HEK293 (cell line): ENCODE measurements around the gene CHN1.

Experiments used
- YY1 ChIP-seq: fragments of 450-650 bp; formaldehyde crosslinking; IDR thresholded peaks from 2 replicates; pipeline ENCODE4 v1.5.1; 2018; ENCODE audit warnings: missing biosample characterization, missing genetic modification characterization
- ZNF23 ChIP-seq: fragments of 450-650 bp; formaldehyde crosslinking; IDR thresholded peaks from 2 replicates; pipeline ENCODE4 v1.5.1; 2016; ENCODE audit warnings: missing biosample characterization, missing genetic modification characterization, borderline replicate concordance

DNA sequence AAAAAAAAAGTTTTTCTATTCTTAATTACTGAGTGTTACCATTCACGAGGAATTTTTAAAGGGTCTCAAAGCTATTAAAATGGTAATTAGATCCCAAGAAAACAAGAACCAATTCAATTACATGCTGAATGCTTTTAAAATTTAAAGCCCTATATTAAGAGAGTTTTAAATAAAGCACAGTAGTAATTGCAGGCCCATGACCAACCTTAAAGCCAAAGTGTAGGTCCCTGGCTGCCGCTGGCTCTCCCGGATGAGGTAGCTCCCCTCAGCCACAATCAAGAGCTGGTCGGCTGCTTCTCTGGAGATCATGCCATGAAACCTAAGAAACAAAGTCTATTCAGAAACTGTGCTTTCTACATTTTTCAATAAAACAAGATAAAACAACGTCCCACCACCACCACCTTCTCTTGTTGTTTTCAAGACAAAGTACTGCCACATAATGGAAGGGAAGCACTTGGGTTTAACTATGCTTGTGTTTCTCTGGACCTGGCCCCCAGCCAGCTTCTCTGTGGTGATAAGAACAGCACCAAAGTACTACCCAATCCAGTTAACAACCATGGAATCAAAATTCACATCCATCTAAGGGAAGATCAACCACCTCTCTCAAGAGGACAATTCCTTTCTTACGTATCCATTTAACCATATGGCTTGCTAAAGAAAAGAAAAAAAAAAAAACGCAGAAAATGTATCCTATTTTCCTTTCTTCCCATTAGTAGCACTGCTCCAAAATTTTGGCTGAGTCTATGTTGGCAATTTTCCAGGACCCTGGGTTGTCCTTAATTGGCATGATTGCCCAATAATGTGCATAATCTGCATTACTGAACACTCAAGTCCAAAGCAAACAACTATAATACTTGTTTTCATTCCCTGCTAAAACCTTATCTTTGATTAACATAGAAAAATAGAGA is 90.1 kb downstream of the CHN1 start:
- TF ChIP-seq ZNF23 (no peak), YY1 (tag by site-specific recombination) (no peak)
